ENCODE results near the gene LYSMD2. TPM values are rescaled to one million over a fixed set of nuclear protein-coding genes. Genes with fewer than 3 reads are reported as not detected.

Gene LYSMD2
- total and polyA plus RNA-seq, 2 donors from 2014 or later = 11.7 to 21.5 TPM

GRCh38 chr15:51757450-51757849 lies 20.0 kb upstream of the LYSMD2 start:
- no peak overlapping the region for H3K9ac ChIP-seq (ENCODE audit: low read length in 3 of 3)
- TF ChIP-seq CTCF (IDR thresholded peaks at IDR 0.05; ENCODE audit: borderline replicate concordance, extremely low read depth, insufficient read depth) = no peak
- H3K36me3 ChIP-seq (ENCODE audit: control insufficient read depth in 2 of 3, insufficient read depth in 3 of 3, low read length in 3 of 3) = no peaks in the 10 kb centered on the region
- H3K4me1 ChIP-seq (ENCODE audit: control insufficient read depth in 2 of 3, insufficient read depth in 2 of 3, low read depth in 1 of 3, low read length in 3 of 3) = peaks cover 0 to 3% (median 0%) of the 10 kb centered on the region in 3 donors
- FAIRE-seq (no peak), DNase-seq (no peak)
- no peak overlapping the region for H3K4me3 ChIP-seq (ENCODE audit: low read length in 3 of 3)
- peaks cover 2% of the 10 kb centered on the region for H3K27me3 ChIP-seq (ENCODE audit: control insufficient read depth, insufficient read depth, low read length)
- intact Hi-C loops (cut with DNase I) = no loop called here
- no peak overlapping the region for H3K27ac ChIP-seq (ENCODE audit: low read depth in 2 of 2, low read length in 2 of 2)
- H3K9me3 ChIP-seq (ENCODE audit: control insufficient read depth in 2 of 3, insufficient read depth in 1 of 3, low read length in 3 of 3) = no peaks in the 10 kb centered on the region

GRCh38 chr15:51756482-51756881 lies 19.0 kb upstream of the LYSMD2 start:
- Histone ChIP-seq H3K36me3 (ENCODE audit: control insufficient read depth in 2 of 3, insufficient read depth in 3 of 3, low read length in 3 of 3) (no peaks in the 10 kb centered on the region), H3K4me3 (ENCODE audit: low read length in 3 of 3) (no peak overlapping the region), H3K27ac (ENCODE audit: low read depth in 2 of 2, low read length in 2 of 2) (no peak overlapping the region), H3K4me1 (ENCODE audit: control insufficient read depth in 2 of 3, insufficient read depth in 2 of 3, low read depth in 1 of 3, low read length in 3 of 3) (peaks cover 0 to 3% (median 0%) of the 10 kb centered on the region in 3 donors), H3K27me3 (ENCODE audit: control insufficient read depth, insufficient read depth, low read length) (peaks cover 2% of the 10 kb centered on the region), H3K9me3 (ENCODE audit: control insufficient read depth in 2 of 3, insufficient read depth in 1 of 3, low read length in 3 of 3) (no peaks in the 10 kb centered on the region), H3K9ac (ENCODE audit: low read length in 3 of 3) (no peak overlapping the region)
- no peak for TF ChIP-seq CTCF (IDR thresholded peaks at IDR 0.05; ENCODE audit: borderline replicate concordance, extremely low read depth, insufficient read depth)
- DNase-seq (no peak), FAIRE-seq (no peak)
- intact Hi-C loops (cut with DNase I) = no loop called here

- H3K9me3 ChIP-seq (ENCODE audit: control insufficient read depth in 2 of 3, insufficient read depth in 1 of 3, low read length in 3 of 3) = no peaks in the 10 kb centered on the region
- H3K27ac ChIP-seq (ENCODE audit: low read depth in 2 of 2, low read length in 2 of 2) = no peak overlapping the region
- peaks cover 2% of the 10 kb centered on the region for H3K27me3 ChIP-seq (ENCODE audit: control insufficient read depth, insufficient read depth, low read length)
- FAIRE-seq = no peak
- intact Hi-C loops (cut with DNase I) = no loop called here
- no peak overlapping the region for H3K4me3 ChIP-seq (ENCODE audit: low read length in 3 of 3)
- peaks cover 0 to 6% (median 0%) of the 10 kb centered on the region in 3 donors for H3K4me1 ChIP-seq (ENCODE audit: control insufficient read depth in 2 of 3, insufficient read depth in 2 of 3, low read depth in 1 of 3, low read length in 3 of 3)
- H3K36me3 ChIP-seq (ENCODE audit: control insufficient read depth in 2 of 3, insufficient read depth in 3 of 3, low read length in 3 of 3) = no peaks in the 10 kb centered on the region
- no peak for TF ChIP-seq CTCF (IDR thresholded peaks at IDR 0.05; ENCODE audit: borderline replicate concordance, extremely low read depth, insufficient read depth)
- H3K9ac ChIP-seq (ENCODE audit: low read length in 3 of 3) = no peak overlapping the region
- no peak for DNase-seq
These were observed 18.3 kb upstream of the LYSMD2 start for GRCh38 chr15:51755790-51756189.

- no peaks in the 10 kb centered on the region for H3K36me3 ChIP-seq (ENCODE audit: control insufficient read depth in 2 of 3, insufficient read depth in 3 of 3, low read length in 3 of 3)
- FAIRE-seq (no peak), DNase-seq (no peak)
- H3K27me3 ChIP-seq (ENCODE audit: control insufficient read depth, insufficient read depth, low read length) = peaks cover 16% of the 10 kb centered on the region
- no peaks in the 10 kb centered on the region for H3K9me3 ChIP-seq (ENCODE audit: control insufficient read depth in 2 of 3, insufficient read depth in 1 of 3, low read length in 3 of 3)
- intact Hi-C loops (cut with DNase I) = no loop called here
- H3K27ac ChIP-seq (ENCODE audit: low read depth in 2 of 2, low read length in 2 of 2) = no peak overlapping the region
- no peak overlapping the region for H3K9ac ChIP-seq (ENCODE audit: low read length in 3 of 3)
- H3K4me1 ChIP-seq (ENCODE audit: control insufficient read depth in 2 of 3, insufficient read depth in 2 of 3, low read depth in 1 of 3, low read length in 3 of 3) = peaks cover 0 to 7% (median 0%) of the 10 kb centered on the region in 3 donors
- no peak overlapping the region for H3K4me3 ChIP-seq (ENCODE audit: low read length in 3 of 3)
- TF ChIP-seq CTCF (IDR thresholded peaks at IDR 0.05; ENCODE audit: borderline replicate concordance, extremely low read depth, insufficient read depth) = no peak
These were observed 16.8 kb upstream of the LYSMD2 start for GRCh38 chr15:51754267-51754666.
